Measurements from ENCODE around the gene IDH3A. TPM values are rescaled to one million over a fixed set of nuclear protein-coding genes. Genes with fewer than 3 reads are reported as not detected.
A peak's percentile ranks its signal among the peaks of the same experiment; 100 is the strongest.

The IDH3A gene
- total RNA-seq, 2 donors from 2014 or later = 188 to 352 TPM

DNA sequence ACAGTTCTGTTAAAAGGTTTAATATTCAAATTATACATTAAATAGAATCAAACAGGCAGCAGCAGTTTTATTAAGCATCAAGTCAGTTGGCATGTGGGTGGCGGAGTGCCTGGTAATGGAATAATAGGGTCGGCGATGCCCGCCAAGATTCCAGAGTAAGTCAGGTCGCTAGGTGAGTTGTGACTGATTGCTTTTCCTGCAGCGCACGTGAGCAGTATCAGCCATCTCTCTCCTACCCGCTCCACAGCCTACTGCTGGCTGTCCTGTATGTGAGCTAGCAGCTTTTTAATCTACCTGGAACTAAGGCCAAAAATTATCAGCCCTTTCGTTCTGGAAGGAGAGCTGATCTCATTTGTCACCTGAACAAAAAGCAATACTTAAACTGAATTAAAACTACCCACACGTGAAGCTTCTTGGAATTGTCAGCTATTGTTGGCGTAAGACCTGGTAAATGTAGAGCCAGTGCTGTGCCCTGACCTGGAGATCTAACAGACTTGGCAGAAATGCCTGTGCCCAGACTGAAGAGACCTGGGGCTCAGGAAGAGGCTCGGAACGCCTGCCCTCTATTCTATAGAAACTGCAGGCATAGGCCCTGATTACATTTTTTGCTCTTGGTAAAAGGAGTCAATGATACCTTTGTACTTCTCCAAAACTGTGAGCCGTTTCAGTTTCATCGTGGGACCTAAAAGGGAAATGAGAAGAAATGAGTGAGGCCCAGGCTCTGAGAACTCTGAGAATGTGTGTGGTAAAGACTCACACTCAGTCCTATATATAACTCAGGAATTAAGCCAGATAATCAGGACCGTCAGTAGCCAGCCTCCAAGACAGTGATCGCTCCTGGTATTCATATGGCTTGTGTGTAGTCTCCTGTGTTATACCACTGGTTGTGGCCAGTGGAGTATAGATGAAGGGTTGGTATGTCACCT is 21.9 kb downstream of the IDH3A start:
- Histone ChIP-seq H3K9me3 (no peaks in the 10 kb centered on the region), H3K4me3 (no peak overlapping the region), H3K36me3 (peaks cover 68% of the 10 kb centered on the region), H3K4me1 (peaks cover 0 to 11% of the 10 kb centered on the region in 2 donors), H3K27ac (peak overlapping the region; percentile 13 to 50), H3K27me3 (no peaks in the 10 kb centered on the region)
- TF ChIP-seq, protein P1, sequence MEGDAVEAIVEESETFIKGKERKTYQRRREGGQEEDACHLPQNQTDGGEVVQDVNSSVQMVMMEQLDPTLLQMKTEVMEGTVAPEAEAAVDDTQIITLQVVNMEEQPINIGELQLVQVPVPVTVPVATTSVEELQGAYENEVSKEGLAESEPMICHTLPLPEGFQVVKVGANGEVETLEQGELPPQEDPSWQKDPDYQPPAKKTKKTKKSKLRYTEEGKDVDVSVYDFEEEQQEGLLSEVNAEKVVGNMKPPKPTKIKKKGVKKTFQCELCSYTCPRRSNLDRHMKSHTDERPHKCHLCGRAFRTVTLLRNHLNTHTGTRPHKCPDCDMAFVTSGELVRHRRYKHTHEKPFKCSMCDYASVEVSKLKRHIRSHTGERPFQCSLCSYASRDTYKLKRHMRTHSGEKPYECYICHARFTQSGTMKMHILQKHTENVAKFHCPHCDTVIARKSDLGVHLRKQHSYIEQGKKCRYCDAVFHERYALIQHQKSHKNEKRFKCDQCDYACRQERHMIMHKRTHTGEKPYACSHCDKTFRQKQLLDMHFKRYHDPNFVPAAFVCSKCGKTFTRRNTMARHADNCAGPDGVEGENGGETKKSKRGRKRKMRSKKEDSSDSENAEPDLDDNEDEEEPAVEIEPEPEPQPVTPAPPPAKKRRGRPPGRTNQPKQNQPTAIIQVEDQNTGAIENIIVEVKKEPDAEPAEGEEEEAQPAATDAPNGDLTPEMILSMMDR (IDR thresholded peaks at IDR 0.05) = no peak
- no peak for DNase-seq (ENCODE audit: low spot score)

DNA sequence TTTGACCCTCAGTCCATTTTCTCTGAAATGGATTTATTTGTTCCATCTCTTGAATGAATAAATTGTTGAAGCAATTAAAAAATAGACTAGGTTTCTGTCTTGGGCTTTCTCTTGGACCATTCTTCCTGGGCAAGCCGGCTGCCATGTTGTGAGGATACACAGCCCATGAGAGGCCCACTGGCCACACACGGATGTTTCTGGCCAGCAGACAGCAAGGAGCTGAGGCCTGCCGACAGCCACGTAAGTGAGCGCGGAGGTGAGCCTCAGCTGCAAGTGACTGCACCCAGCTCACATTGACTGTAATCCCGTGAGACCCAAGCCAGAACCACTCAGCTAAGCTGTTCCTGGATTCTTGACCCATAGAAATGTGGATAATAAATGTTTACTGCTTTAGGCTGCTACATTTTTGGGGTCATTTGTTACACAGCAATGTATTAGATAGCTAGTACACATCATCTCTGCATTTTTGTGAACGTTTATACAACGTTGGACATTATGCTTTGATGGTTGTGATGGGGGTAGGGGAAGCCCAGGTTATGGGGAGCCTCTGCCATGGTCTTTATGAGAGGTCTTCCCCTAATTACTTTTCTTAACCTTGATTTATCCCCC is 22.8 kb downstream of the IDH3A start:
- no peak overlapping the region for H3K27ac ChIP-seq
- H3K4me3 ChIP-seq = no peak overlapping the region
- DNase-seq (ENCODE audit: low spot score) = no peak
- no peaks in the 10 kb centered on the region for H3K27me3 ChIP-seq
- no peaks in the 10 kb centered on the region for H3K9me3 ChIP-seq
- TF ChIP-seq, protein P1 (IDR thresholded peaks at IDR 0.05) = no peak
- H3K4me1 ChIP-seq = peaks cover 0 to 11% of the 10 kb centered on the region in 2 donors
- peaks cover 59% of the 10 kb centered on the region for H3K36me3 ChIP-seq

DNA sequence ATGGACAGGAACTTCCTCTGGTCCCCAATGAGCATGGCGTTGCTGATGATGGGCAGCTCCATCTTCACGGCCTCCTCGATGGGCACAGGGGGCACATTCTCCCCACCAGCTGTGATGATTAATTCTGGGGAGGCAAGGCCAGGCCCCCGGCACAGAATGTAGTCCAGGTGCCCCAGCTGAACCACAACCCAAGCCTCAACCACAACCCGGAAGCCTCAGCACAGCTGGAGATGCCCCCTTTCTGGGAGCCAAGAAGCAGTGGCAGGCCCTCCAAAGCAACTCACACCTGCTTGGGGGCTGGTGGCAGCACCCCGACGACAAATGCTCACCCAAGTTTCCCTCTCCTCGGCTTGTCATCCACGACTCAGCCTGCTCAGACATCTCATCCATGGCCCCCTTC is 25.2 kb downstream of the IDH3A start:
- TF ChIP-seq, protein P1 (IDR thresholded peaks at IDR 0.05) = no peak
- H3K27me3 ChIP-seq = no peaks in the 10 kb centered on the region
- no peak overlapping the region for H3K4me3 ChIP-seq
- DNase-seq (ENCODE audit: low spot score) = no peak
- peaks cover 35% of the 10 kb centered on the region for H3K36me3 ChIP-seq
- H3K9me3 ChIP-seq = no peaks in the 10 kb centered on the region
- peaks cover 0 to 11% of the 10 kb centered on the region in 2 donors for H3K4me1 ChIP-seq
- H3K27ac ChIP-seq = no peak overlapping the region

DNA sequence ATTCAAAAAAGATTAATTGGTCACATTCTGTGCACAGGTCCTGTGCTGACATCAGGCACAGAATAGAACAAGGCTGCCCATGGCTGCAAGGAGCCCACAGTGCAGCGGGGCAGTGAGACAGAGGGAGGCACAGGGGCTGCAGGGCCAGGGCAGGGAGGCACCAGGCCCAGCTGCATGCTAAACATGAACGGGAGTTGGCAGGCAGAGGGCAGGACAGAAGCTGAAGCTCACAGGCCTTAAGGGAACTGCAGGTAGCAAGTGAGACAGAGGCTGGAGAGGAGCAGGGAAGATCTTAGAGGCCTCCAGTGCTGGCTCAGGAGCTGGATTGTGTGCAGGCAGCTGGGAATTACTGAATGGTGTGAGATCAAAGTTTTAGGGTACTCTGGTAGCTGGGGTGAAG is 26.2 kb downstream of the IDH3A start:
- Histone ChIP-seq H3K27me3 (no peaks in the 10 kb centered on the region), H3K4me3 (no peak overlapping the region), H3K27ac (no peak overlapping the region), H3K4me1 (peaks cover 0 to 11% of the 10 kb centered on the region in 2 donors), H3K9me3 (no peaks in the 10 kb centered on the region), H3K36me3 (peaks cover 26% of the 10 kb centered on the region)
- TF ChIP-seq, protein P1 (IDR thresholded peaks at IDR 0.05) = no peak
- DNase-seq (ENCODE audit: low spot score) = no peak

DNA sequence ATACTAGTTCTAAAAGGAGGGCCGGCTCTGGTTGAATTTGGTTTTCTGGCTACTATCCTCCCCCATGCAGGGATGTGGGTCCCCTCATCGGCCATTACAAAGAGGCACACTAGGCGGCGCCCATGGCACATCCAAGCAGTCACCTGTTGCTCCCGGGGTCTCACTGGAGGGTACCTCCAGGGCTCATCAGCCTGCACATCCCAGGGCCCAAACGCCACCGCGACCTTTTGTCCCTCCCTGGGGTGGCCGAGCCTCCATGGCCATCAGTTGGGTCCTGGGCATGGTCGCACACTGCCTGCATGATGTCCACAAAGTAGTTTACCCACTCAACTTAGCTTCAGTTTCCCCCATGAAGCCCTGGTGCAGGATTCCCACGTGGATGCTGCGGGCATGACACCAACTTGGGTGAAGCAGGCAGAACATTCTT is 28.3 kb downstream of the IDH3A start:
- H3K27me3 ChIP-seq = no peaks in the 10 kb centered on the region
- peaks cover 4% of the 10 kb centered on the region for H3K36me3 ChIP-seq
- H3K27ac ChIP-seq = no peak overlapping the region
- no peaks in the 10 kb centered on the region for H3K4me1 ChIP-seq
- TF ChIP-seq, protein P1 (IDR thresholded peaks at IDR 0.05) = peak; percentile 48 to 78
- H3K9me3 ChIP-seq = no peaks in the 10 kb centered on the region
- H3K4me3 ChIP-seq = no peak overlapping the region
- no peak for DNase-seq (ENCODE audit: low spot score)
